ENCODE results near the gene SOHLH2. TPM values are rescaled to one million over a fixed set of nuclear protein-coding genes. Genes with fewer than 3 reads are reported as not detected.

SOHLH2 gene
- total RNA-seq, 4 donors from 2014 or later: 0.13 TPM; not detected in 3

- no peaks in the 10 kb centered on the region for H3K27me3 ChIP-seq
- H3K4me3 ChIP-seq (replicated peaks in 1 of 3): peak within 1 kb of the TSS in 2 of 3 donors; percentile 15 to 34
- H3K4me1 ChIP-seq: peaks cover 0 to 13% of the 10 kb centered on the region in 2 donors
- H3K9me3 ChIP-seq: no peaks in the 10 kb centered on the region
- intact Hi-C loops (cut with DNase I): no loop called here
- H3K36me3 ChIP-seq: no peaks in the 10 kb centered on the region
- 6 to 10% methylated on average over 36 to 41 of the region's 48 CpGs for WGBS, 2 donors
- peak; percentile 44 to 46 for DNase-seq
- TF ChIP-seq POLR2A (IDR thresholded peaks at IDR 0.05) (no peak), CTCF (IDR thresholded peaks at IDR 0.05) (no peak)
- H3K27ac ChIP-seq: peak within 1 kb of the TSS in 2 of 3 donors; percentile 24 to 26
Measured at GRCh38 chr13:36131222-36131930, 83.0 kb downstream of the SOHLH2 start, which contains the start of gene DCLK1. TSS of gene DCLK1 (minus strand) at chr13:36131382.

GRCh38 chr13:36130552-36131221, 83.7 kb downstream of the SOHLH2 start:
- DNase-seq: peak; percentile 40 to 42
- H3K4me3 ChIP-seq (replicated peaks in 1 of 3): peak overlapping the region in 2 of 3 donors; percentile 15 to 34
- no peaks in the 10 kb centered on the region for H3K27me3 ChIP-seq
- peaks cover 0 to 13% of the 10 kb centered on the region in 2 donors for H3K4me1 ChIP-seq
- intact Hi-C loops (cut with DNase I): no loop called here
- no peak for TF ChIP-seq POLR2A (IDR thresholded peaks at IDR 0.05)
- TF ChIP-seq CTCF (IDR thresholded peaks at IDR 0.05): no peak
- 0 to 1% methylated on average over 2 to 26 of the region's 61 CpGs for WGBS, 2 donors
- H3K9me3 ChIP-seq: no peaks in the 10 kb centered on the region
- no peaks in the 10 kb centered on the region for H3K36me3 ChIP-seq
- peak overlapping the region in 1 of 3 donors; percentile 24 for H3K27ac ChIP-seq

- intact Hi-C loops (cut with DNase I): no loop called here
- H3K4me1 ChIP-seq: peaks cover 0 to 13% of the 10 kb centered on the region in 2 donors
- no peak for TF ChIP-seq POLR2A (IDR thresholded peaks at IDR 0.05)
- H3K4me3 ChIP-seq (replicated peaks in 1 of 3): peak overlapping the region in 1 of 3 donors; percentile 34
- DNase-seq: no peak
- no peaks in the 10 kb centered on the region for H3K27me3 ChIP-seq
- no peaks in the 10 kb centered on the region for H3K36me3 ChIP-seq
- no peaks in the 10 kb centered on the region for H3K9me3 ChIP-seq
- no peak overlapping the region for H3K27ac ChIP-seq
- WGBS, 2 donors: 20 to 23% methylated on average over 13 of the region's 13 CpGs
Measured at GRCh38 chr13:36130193-36130551, 84.2 kb downstream of the SOHLH2 start.

GRCh38 chr13:36129539-36129938, 84.8 kb downstream of the SOHLH2 start:
- Histone ChIP-seq H3K36me3 (no peaks in the 10 kb centered on the region), H3K27ac (no peak overlapping the region), H3K9me3 (no peaks in the 10 kb centered on the region), H3K4me1 (peaks cover under 1 to 13% of the 10 kb centered on the region in 2 donors), H3K4me3 (replicated peaks in 1 of 3) (no peak overlapping the region), H3K27me3 (no peaks in the 10 kb centered on the region)
- intact Hi-C loops (cut with DNase I): no loop called here
- WGBS, 2 donors: 89 to 90% methylated on average over 4 of the region's 4 CpGs
- no peak for DNase-seq
- TF ChIP-seq CTCF (IDR thresholded peaks at IDR 0.05) (no peak), POLR2A (IDR thresholded peaks at IDR 0.05) (no peak)

- intact Hi-C loops (cut with DNase I): no loop called here
- H3K4me1 ChIP-seq: peaks cover 3 to 14% of the 10 kb centered on the region in 2 donors
- TF ChIP-seq POLR2A (IDR thresholded peaks at IDR 0.05) (no peak), CTCF (IDR thresholded peaks at IDR 0.05) (no peak)
- H3K4me3 ChIP-seq (replicated peaks in 1 of 3): no peak overlapping the region
- H3K27me3 ChIP-seq: no peaks in the 10 kb centered on the region
- no peaks in the 10 kb centered on the region for H3K9me3 ChIP-seq
- no peak for DNase-seq
- H3K27ac ChIP-seq: no peak overlapping the region
- 72 to 83% methylated on average over 3 of the region's 3 CpGs for WGBS, 2 donors
- H3K36me3 ChIP-seq: no peaks in the 10 kb centered on the region
Measured at GRCh38 chr13:36126491-36126890, 87.9 kb downstream of the SOHLH2 start.
